SK-N-SH (cell line): Measurements from ENCODE around the gene MYOD1. TPM values are rescaled to one million over a fixed set of nuclear protein-coding genes. Genes with fewer than 3 reads are reported as not detected.

Source experiments
- CTCF ChIA-PET: fragments of 300-600, 350-600 bp; formaldehyde crosslinking; extraction: SDS; loops from one replicate; lab custom pipeline; 2021; lab: Yijun Ruan, JAX
- POLR2A ChIA-PET: fragments of 350-600 bp; sonication (Branson Sonifier 250); formaldehyde crosslinking; extraction: SDS; loops from one replicate; lab custom pipeline; 2020; ENCODE audit warnings: antibody characterized with exemption, inconsistent platforms; lab: Yijun Ruan, JAX
- DNase-seq: peaks from one replicate; pipeline ENCODE4 v3.0.0; 2012
- H2AFZ ChIP-seq: fragments of 200-600 bp; sonication (generic); 2 replicates; pipeline ENCODE4 v1.8.1; 2016; ENCODE audit warnings: antibody characterized with exemption, mild to moderate bottlenecking, low read depth
- H3F3A ChIP-seq: fragments of 200-600 bp; sonication (generic); replicated peaks from 2 replicates; pipeline ENCODE3; 2016; ENCODE audit warnings: antibody characterized with exemption, mild to moderate bottlenecking; ENCODE audit not compliant: insufficient read depth
- H3K27ac ChIP-seq, 2 experiments: fragments of 200-500 bp in 1 of 2; fragments of 200-600 bp in 1 of 2; sonication (Bioruptor generic) in 1 of 2; sonication (generic), shearing (Covaris generic) in 1 of 2; 2 replicates each; pipeline versions ENCODE4 v1.5.1 to v1.6.1; 2014 to 2016; ENCODE audit warnings: low read depth in 2 of 2, inconsistent platforms in 1 of 2, low read length in 1 of 2, mild to moderate bottlenecking in 1 of 2, mixed read lengths in 1 of 2
- H3K27me3 ChIP-seq: fragments of 200-600 bp; sonication (generic), shearing (Covaris generic); 2 replicates; pipeline ENCODE4 v1.6.1; 2016; ENCODE audit warnings: mixed run types; ENCODE audit not compliant: insufficient read depth
- H3K36me3 ChIP-seq, 2 experiments: fragments of 200-500 bp in 1 of 2; fragments of 200-600 bp in 1 of 2; sonication (Bioruptor generic) in 1 of 2; sonication (generic) in 1 of 2; replicated peaks in 1 of 2; 2 replicates each; pipeline versions ENCODE3 to v1.5.1; 2014 to 2016; ENCODE audit warnings: low read length in 1 of 2, mild to moderate bottlenecking in 1 of 2; ENCODE audit not compliant: insufficient read depth in 2 of 2, control insufficient read depth in 1 of 2
- H3K4me1 ChIP-seq, 2 experiments: fragments of 200-500 bp in 1 of 2; fragments of 200-600 bp in 1 of 2; sonication (Bioruptor generic) in 1 of 2; sonication (generic), shearing (Covaris generic) in 1 of 2; 2 replicates each; pipeline versions ENCODE4 v1.5.1 to v1.6.1; 2014 to 2016; ENCODE audit warnings: low read depth in 1 of 2, low read length in 1 of 2, mixed run types in 1 of 2; ENCODE audit not compliant: insufficient read depth in 2 of 2, control insufficient read depth in 1 of 2
- H3K4me2 ChIP-seq: fragments of 200-600 bp; sonication (generic), shearing (Covaris generic); 2 replicates; pipeline ENCODE4 v1.6.1; 2017; ENCODE audit warnings: mixed run types
- H3K4me3 ChIP-seq, 2 experiments: fragments of 200-500 bp in 1 of 2; fragments of 200-600 bp in 1 of 2; sonication (Bioruptor generic) in 1 of 2; sonication (generic), shearing (Covaris generic) in 1 of 2; 2 replicates each; pipeline versions ENCODE4 v1.5.1 to v1.8.1; 2014 to 2016; ENCODE audit warnings: low read depth in 2 of 2, inconsistent platforms in 1 of 2, low read length in 1 of 2, mild to moderate bottlenecking in 1 of 2, mixed read lengths in 1 of 2, moderate library complexity in 1 of 2
- H3K79me2 ChIP-seq: fragments of 200-600 bp; sonication (generic); 2 replicates; pipeline ENCODE4 v1.8.1; 2017; ENCODE audit warnings: mild to moderate bottlenecking; ENCODE audit not compliant: insufficient read depth
- H3K9ac ChIP-seq: fragments of 200-600 bp; sonication (generic); 2 replicates; pipeline ENCODE4 v1.6.1; 2017; ENCODE audit warnings: mixed run types
- H3K9me2 ChIP-seq: fragments of 200-600 bp; sonication (generic); 2 replicates; pipeline ENCODE4 v1.6.1; 2017; ENCODE audit warnings: mixed run types
- H3K9me3 ChIP-seq: fragments of 200-600 bp; sonication (generic); 2 replicates; pipeline ENCODE4 v1.6.1; 2017; ENCODE audit warnings: mixed run types, mild to moderate bottlenecking, moderate library complexity
- H4K20me1 ChIP-seq: fragments of 200-600 bp; sonication (generic); 2 replicates; pipeline ENCODE4 v1.6.1; 2017; ENCODE audit warnings: mild to moderate bottlenecking, mixed run types; ENCODE audit not compliant: insufficient read depth
- CHD2 ChIP-seq: fragments of 150-350 bp; IDR thresholded peaks from 2 replicates; pipeline ENCODE4 v1.6.1; 2018; ENCODE audit warnings: low read length; ENCODE audit not compliant: partially characterized antibody
- ELF1 ChIP-seq: IDR thresholded peaks from 2 replicates; pipeline ENCODE4 v1.4.0; 2012
- FOSL2 ChIP-seq: IDR thresholded peaks from 2 replicates; pipeline ENCODE4 v1.4.0; 2012; ENCODE audit warnings: low read depth, mild to moderate bottlenecking, moderate library complexity, borderline replicate concordance
- FOXJ3 ChIP-seq: sonication (generic); formaldehyde crosslinking; IDR thresholded peaks from 2 replicates; pipeline ENCODE4 v1.5.1; 2020; ENCODE audit warnings: mild to moderate bottlenecking, missing genetic modification reagents
- JUND ChIP-seq: IDR thresholded peaks from 2 replicates; pipeline ENCODE4 v1.4.0; 2012
- NRF1 ChIP-seq: IDR thresholded peaks from 2 replicates; pipeline ENCODE4 v1.6.1; 2012; ENCODE audit warnings: low read depth, mild to moderate bottlenecking, low read length
- POLR2AphosphoS5 ChIP-seq: IDR thresholded peaks from 2 replicates; pipeline ENCODE4 v1.6.1; 2012; ENCODE audit warnings: low read depth, low read length
- RAD21 ChIP-seq: IDR thresholded peaks from 2 replicates; pipeline ENCODE4 v1.6.1; 2012; ENCODE audit warnings: mild to moderate bottlenecking, low read length
- RCOR1 ChIP-seq: fragments of 150-350 bp; IDR thresholded peaks from 2 replicates; pipeline ENCODE4 v1.6.1; 2017; ENCODE audit warnings: antibody characterized with exemption, low read length
- RFX5 ChIP-seq: IDR thresholded peaks from 2 replicates; pipeline ENCODE4 v1.6.1; 2012; ENCODE audit warnings: mild to moderate bottlenecking, improper control_type of control experiment, low read length
- RXRA ChIP-seq: IDR thresholded peaks from 2 replicates; pipeline ENCODE4 v1.4.0; 2012; ENCODE audit warnings: low read depth, mild to moderate bottlenecking, borderline replicate concordance
- SIN3A ChIP-seq: IDR thresholded peaks from 2 replicates; pipeline ENCODE4 v1.6.1; 2012; ENCODE audit warnings: low read depth, mild to moderate bottlenecking, low read length, moderate library complexity, borderline replicate concordance
- TEAD4 ChIP-seq: IDR thresholded peaks from 2 replicates; pipeline ENCODE4 v1.4.0; 2012; ENCODE audit warnings: mild to moderate bottlenecking, borderline replicate concordance; ENCODE audit not compliant: insufficient read depth
- YY1 ChIP-seq: IDR thresholded peaks from 2 replicates; pipeline ENCODE4 v1.4.0; 2012; ENCODE audit warnings: low read depth, mild to moderate bottlenecking
- ZBTB33 ChIP-seq: IDR thresholded peaks from 2 replicates; pipeline ENCODE4 v1.4.0; 2012; ENCODE audit warnings: low read depth, borderline replicate concordance
- WGBS: methylation state at CpG from one replicate; pipeline ENCODE4 v1.1.6; 2017; ENCODE audit warnings: low lambda C conversion rate; 5-methylcytosine and 5-hydroxymethylcytosine counted together
- polyA plus RNA-seq, 3 experiments: library from polyadenylated mRNA; depleted of rRNA; stranded (reverse); fragments of >200 nt; gene quantifications; 2 replicates each; pipeline ENCODE4 v1.2.3, GENCODE V29; 2012
- TF ChIP-seq, protein P1 (sequence below): IDR thresholded peaks from 2 replicates; pipeline ENCODE4; 2012
- TF ChIP-seq, protein P2 (sequence below): fragments of 200-600 bp; sonication (generic); IDR thresholded peaks from 2 replicates; pipeline ENCODE4 v1.6.1; 2017; ENCODE audit warnings: antibody characterized with exemption, mild to moderate bottlenecking, moderate library complexity
- TF ChIP-seq, protein P3 (sequence below): fragments of 150-350 bp; IDR thresholded peaks from 2 replicates; pipeline ENCODE4 v1.6.1; 2016; ENCODE audit warnings: mild to moderate bottlenecking, low read depth, low read length
- TF ChIP-seq, protein P4 (sequence below): fragments of 150-350 bp; IDR thresholded peaks from 2 replicates; pipeline ENCODE4 v1.6.1; 2017; ENCODE audit warnings: antibody characterized with exemption, low read length, low read depth, borderline replicate concordance

MYOD1 gene
- polyA plus RNA-seq, 1 of the 3 experiments (the other 2 are of a cell fraction): not detected

DNA sequence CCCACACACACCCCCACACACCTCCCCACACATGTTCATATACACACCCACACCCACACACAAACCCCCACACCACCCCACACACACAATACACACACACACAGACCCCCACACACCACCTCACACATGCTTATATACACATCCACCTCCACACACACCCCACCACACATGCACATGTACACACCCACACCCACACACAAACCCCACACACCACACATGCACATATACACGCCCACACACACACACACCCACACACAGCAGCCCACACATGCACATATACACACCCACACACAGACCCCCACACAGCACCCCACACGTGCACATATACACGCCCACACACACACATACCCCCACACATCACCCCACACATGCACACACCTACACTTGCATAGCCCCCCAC lies 44.3 kb downstream of the MYOD1 start:
- no peaks in the 10 kb centered on the region for H4K20me1 ChIP-seq
- no peak overlapping the region for H3K4me3 ChIP-seq
- no peaks in the 10 kb centered on the region for H3K79me2 ChIP-seq
- no peaks in the 10 kb centered on the region for H3K36me3 ChIP-seq
- H3K9ac ChIP-seq: no peak overlapping the region
- 47% methylated on average over 3 of the region's 3 CpGs for WGBS
- TF ChIP-seq, protein P1, sequence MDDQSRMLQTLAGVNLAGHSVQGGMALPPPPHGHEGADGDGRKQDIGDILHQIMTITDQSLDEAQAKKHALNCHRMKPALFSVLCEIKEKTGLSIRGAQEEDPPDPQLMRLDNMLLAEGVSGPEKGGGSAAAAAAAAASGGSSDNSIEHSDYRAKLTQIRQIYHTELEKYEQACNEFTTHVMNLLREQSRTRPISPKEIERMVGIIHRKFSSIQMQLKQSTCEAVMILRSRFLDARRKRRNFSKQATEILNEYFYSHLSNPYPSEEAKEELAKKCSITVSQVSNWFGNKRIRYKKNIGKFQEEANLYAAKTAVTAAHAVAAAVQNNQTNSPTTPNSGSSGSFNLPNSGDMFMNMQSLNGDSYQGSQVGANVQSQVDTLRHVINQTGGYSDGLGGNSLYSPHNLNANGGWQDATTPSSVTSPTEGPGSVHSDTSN: no peak
- no peaks in the 10 kb centered on the region for H3K9me3 ChIP-seq
- H3K4me1 ChIP-seq: peaks cover 0 to 21% of the 10 kb centered on the region in 2 experiments; a peak in 2 of 4 replicates
- POLR2A ChIA-PET: no interaction called here
- no peak overlapping the region for H3K27ac ChIP-seq
- H3F3A ChIP-seq: no peaks in the 10 kb centered on the region
- H3K4me2 ChIP-seq: no peak overlapping the region
- H2AFZ ChIP-seq: no peak overlapping the region
- H3K9me2 ChIP-seq: no peaks in the 10 kb centered on the region
- no peak for DNase-seq
- CTCF ChIA-PET: no interaction called here
- H3K27me3 ChIP-seq: no peaks in the 10 kb centered on the region

GRCh38 chr11:17764446-17765218 lies 45.3 kb downstream of the MYOD1 start:
- Histone ChIP-seq H3K27ac (no peak overlapping the region), H3K79me2 (no peaks in the 10 kb centered on the region), H2AFZ (no peak overlapping the region), H3K4me3 (no peak overlapping the region), H3K9me3 (no peaks in the 10 kb centered on the region), H3K27me3 (no peaks in the 10 kb centered on the region), H3K36me3 (no peaks in the 10 kb centered on the region), H3K9ac (no peak overlapping the region), H4K20me1 (no peaks in the 10 kb centered on the region), H3K4me2 (no peak overlapping the region), H3K4me1 (peaks cover 0 to 21% of the 10 kb centered on the region in 2 experiments; a peak in 2 of 4 replicates), H3F3A (no peaks in the 10 kb centered on the region), H3K9me2 (no peaks in the 10 kb centered on the region)
- POLR2A ChIA-PET: no interaction called here
- WGBS: 27% methylated on average over 12 of the region's 19 CpGs
- CTCF ChIA-PET: interaction anchor here (1.0 to 3.2 kb wide), 8 partner anchors 9 to 222 kb away, joined by 3 to 13 read pairs (median 5); partner anchors contain the start of gene KCNC1
- peak; percentile 85 for DNase-seq
- TF ChIP-seq ZBTB33 (no peak), FOXJ3 (CRISPR knock-in tag) (no peak), CHD2 (peak; percentile 79), SIN3A (no peak), YY1 (no peak), NRF1 (no peak), RXRA (no peak), FOSL2 (no peak), RFX5 (no peak), ELF1 (no peak), TEAD4 (no peak), POLR2AphosphoS5 (no peak), RAD21 (no peak), RCOR1 (peak; percentile 88), JUND (no peak)
- TF ChIP-seq, protein P2, sequence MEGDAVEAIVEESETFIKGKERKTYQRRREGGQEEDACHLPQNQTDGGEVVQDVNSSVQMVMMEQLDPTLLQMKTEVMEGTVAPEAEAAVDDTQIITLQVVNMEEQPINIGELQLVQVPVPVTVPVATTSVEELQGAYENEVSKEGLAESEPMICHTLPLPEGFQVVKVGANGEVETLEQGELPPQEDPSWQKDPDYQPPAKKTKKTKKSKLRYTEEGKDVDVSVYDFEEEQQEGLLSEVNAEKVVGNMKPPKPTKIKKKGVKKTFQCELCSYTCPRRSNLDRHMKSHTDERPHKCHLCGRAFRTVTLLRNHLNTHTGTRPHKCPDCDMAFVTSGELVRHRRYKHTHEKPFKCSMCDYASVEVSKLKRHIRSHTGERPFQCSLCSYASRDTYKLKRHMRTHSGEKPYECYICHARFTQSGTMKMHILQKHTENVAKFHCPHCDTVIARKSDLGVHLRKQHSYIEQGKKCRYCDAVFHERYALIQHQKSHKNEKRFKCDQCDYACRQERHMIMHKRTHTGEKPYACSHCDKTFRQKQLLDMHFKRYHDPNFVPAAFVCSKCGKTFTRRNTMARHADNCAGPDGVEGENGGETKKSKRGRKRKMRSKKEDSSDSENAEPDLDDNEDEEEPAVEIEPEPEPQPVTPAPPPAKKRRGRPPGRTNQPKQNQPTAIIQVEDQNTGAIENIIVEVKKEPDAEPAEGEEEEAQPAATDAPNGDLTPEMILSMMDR: no peak
- TF ChIP-seq, protein P3, sequence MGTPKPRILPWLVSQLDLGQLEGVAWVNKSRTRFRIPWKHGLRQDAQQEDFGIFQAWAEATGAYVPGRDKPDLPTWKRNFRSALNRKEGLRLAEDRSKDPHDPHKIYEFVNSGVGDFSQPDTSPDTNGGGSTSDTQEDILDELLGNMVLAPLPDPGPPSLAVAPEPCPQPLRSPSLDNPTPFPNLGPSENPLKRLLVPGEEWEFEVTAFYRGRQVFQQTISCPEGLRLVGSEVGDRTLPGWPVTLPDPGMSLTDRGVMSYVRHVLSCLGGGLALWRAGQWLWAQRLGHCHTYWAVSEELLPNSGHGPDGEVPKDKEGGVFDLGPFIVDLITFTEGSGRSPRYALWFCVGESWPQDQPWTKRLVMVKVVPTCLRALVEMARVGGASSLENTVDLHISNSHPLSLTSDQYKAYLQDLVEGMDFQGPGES: no peak
- TF ChIP-seq, protein P4, sequence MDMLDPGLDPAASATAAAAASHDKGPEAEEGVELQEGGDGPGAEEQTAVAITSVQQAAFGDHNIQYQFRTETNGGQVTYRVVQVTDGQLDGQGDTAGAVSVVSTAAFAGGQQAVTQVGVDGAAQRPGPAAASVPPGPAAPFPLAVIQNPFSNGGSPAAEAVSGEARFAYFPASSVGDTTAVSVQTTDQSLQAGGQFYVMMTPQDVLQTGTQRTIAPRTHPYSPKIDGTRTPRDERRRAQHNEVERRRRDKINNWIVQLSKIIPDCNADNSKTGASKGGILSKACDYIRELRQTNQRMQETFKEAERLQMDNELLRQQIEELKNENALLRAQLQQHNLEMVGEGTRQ: no peak
- TF ChIP-seq, protein P1: no peak
